Measurements from ENCODE around the gene SLAMF7. TPM values are rescaled to one million over a fixed set of nuclear protein-coding genes. Genes with fewer than 3 reads are reported as not detected.

Gene SLAMF7
- polyA plus RNA-seq, 1 donor (not counting 4 experiments of a cell fraction or from before 2014, with no cell fraction given), result 31.0 TPM

GRCh38 chr1:160755461-160755860 is 16.4 kb downstream of the SLAMF7 start:
- no peak for TF ChIP-seq EZH2 (IDR thresholded peaks at IDR 0.05; ENCODE audit: low read length)
- TF ChIP-seq, protein P1, sequence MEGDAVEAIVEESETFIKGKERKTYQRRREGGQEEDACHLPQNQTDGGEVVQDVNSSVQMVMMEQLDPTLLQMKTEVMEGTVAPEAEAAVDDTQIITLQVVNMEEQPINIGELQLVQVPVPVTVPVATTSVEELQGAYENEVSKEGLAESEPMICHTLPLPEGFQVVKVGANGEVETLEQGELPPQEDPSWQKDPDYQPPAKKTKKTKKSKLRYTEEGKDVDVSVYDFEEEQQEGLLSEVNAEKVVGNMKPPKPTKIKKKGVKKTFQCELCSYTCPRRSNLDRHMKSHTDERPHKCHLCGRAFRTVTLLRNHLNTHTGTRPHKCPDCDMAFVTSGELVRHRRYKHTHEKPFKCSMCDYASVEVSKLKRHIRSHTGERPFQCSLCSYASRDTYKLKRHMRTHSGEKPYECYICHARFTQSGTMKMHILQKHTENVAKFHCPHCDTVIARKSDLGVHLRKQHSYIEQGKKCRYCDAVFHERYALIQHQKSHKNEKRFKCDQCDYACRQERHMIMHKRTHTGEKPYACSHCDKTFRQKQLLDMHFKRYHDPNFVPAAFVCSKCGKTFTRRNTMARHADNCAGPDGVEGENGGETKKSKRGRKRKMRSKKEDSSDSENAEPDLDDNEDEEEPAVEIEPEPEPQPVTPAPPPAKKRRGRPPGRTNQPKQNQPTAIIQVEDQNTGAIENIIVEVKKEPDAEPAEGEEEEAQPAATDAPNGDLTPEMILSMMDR (optimal IDR thresholded peaks at IDR 0.05 in 1 of 3, IDR thresholded peaks at IDR 0.05 in 1 of 3, conservative IDR thresholded peaks at IDR 0.05 in 1 of 3; ENCODE audit: extremely low read depth in 1 of 3, insufficient read depth in 2 of 3, low read length in 3 of 3), result no peak
- Histone ChIP-seq H3K27me3 (ENCODE audit: control insufficient read depth, extremely low read depth, insufficient read depth, low read length) (no peaks in the 10 kb centered on the region), H4K20me1 (ENCODE audit: control insufficient read depth, extremely low read depth, insufficient read depth, low read length) (no peaks in the 10 kb centered on the region), H3K4me2 (ENCODE audit: control insufficient read depth, extremely low read depth, insufficient read depth, low read depth, low read length) (no peak overlapping the region), H3K79me2 (ENCODE audit: control insufficient read depth, insufficient read depth, low read length) (no peaks in the 10 kb centered on the region), H3K4me3 (ENCODE audit: control insufficient read depth in 2 of 3, extremely low read depth in 1 of 3, insufficient read depth in 2 of 3, low read depth in 1 of 3, low read length in 3 of 3) (no peak overlapping the region), H3K27ac (ENCODE audit: control insufficient read depth, insufficient read depth, low read length) (no peak overlapping the region), H3K9me1 (ENCODE audit: control insufficient read depth, extremely low read depth, insufficient read depth, low read length) (no peaks in the 10 kb centered on the region), H3K9me3 (ENCODE audit: control insufficient read depth, low read depth, low read length) (no peaks in the 10 kb centered on the region), H3K9ac (ENCODE audit: control insufficient read depth, extremely low read depth, insufficient read depth, low read length) (no peak overlapping the region), H3K4me1 (ENCODE audit: control insufficient read depth, extremely low read depth, insufficient read depth, low read length) (no peaks in the 10 kb centered on the region), H2AFZ (ENCODE audit: control insufficient read depth, low read length) (no peak overlapping the region), H3K36me3 (ENCODE audit: control insufficient read depth in 2 of 2, extremely low read depth in 1 of 2, insufficient read depth in 2 of 2, low read length in 2 of 2) (peaks cover 0 to 6% of the 10 kb centered on the region in 2 experiments)
- FAIRE-seq (no peak), DNase-seq (ENCODE audit: low read depth, low spot score) (no peak)
- dilution Hi-C loops (cut with MboI; ENCODE audit: extremely low pct_ligation_motif_present, low sequenced_read_pairs), result no loop called here

GRCh38 chr1:160755911-160756848 is 17.1 kb downstream of the SLAMF7 start:
- H3K36me3 ChIP-seq (ENCODE audit: control insufficient read depth in 2 of 2, extremely low read depth in 1 of 2, insufficient read depth in 2 of 2, low read length in 2 of 2), result peaks cover 0 to 4% of the 10 kb centered on the region in 2 experiments
- no peak overlapping the region for H2AFZ ChIP-seq (ENCODE audit: control insufficient read depth, low read length)
- TF ChIP-seq, protein P1 (optimal IDR thresholded peaks at IDR 0.05 in 1 of 3, IDR thresholded peaks at IDR 0.05 in 1 of 3, conservative IDR thresholded peaks at IDR 0.05 in 1 of 3; ENCODE audit: extremely low read depth in 1 of 3, insufficient read depth in 2 of 3, low read length in 3 of 3), result no peak
- TF ChIP-seq EZH2 (IDR thresholded peaks at IDR 0.05; ENCODE audit: low read length), result no peak
- dilution Hi-C loops (cut with MboI; ENCODE audit: extremely low pct_ligation_motif_present, low sequenced_read_pairs), result no loop called here
- no peaks in the 10 kb centered on the region for H3K27me3 ChIP-seq (ENCODE audit: control insufficient read depth, extremely low read depth, insufficient read depth, low read length)
- H3K9me1 ChIP-seq (ENCODE audit: control insufficient read depth, extremely low read depth, insufficient read depth, low read length), result no peaks in the 10 kb centered on the region
- DNase-seq (ENCODE audit: low read depth, low spot score) (no peak), FAIRE-seq (no peak)
- H3K27ac ChIP-seq (ENCODE audit: control insufficient read depth, insufficient read depth, low read length), result no peak overlapping the region
- no peaks in the 10 kb centered on the region for H3K4me1 ChIP-seq (ENCODE audit: control insufficient read depth, extremely low read depth, insufficient read depth, low read length)
- no peak overlapping the region for H3K9ac ChIP-seq (ENCODE audit: control insufficient read depth, extremely low read depth, insufficient read depth, low read length)
- no peaks in the 10 kb centered on the region for H3K9me3 ChIP-seq (ENCODE audit: control insufficient read depth, low read depth, low read length)
- H4K20me1 ChIP-seq (ENCODE audit: control insufficient read depth, extremely low read depth, insufficient read depth, low read length), result no peaks in the 10 kb centered on the region
- H3K4me2 ChIP-seq (ENCODE audit: control insufficient read depth, extremely low read depth, insufficient read depth, low read depth, low read length), result no peak overlapping the region
- no peaks in the 10 kb centered on the region for H3K79me2 ChIP-seq (ENCODE audit: control insufficient read depth, insufficient read depth, low read length)
- no peak overlapping the region for H3K4me3 ChIP-seq (ENCODE audit: control insufficient read depth in 2 of 3, extremely low read depth in 1 of 3, insufficient read depth in 2 of 3, low read depth in 1 of 3, low read length in 3 of 3)
